H9 (cell line): Measurements from ENCODE around the gene LRFN3. TPM values are rescaled to one million over a fixed set of nuclear protein-coding genes. Genes with fewer than 3 reads are reported as not detected.
A peak's percentile ranks its signal among the peaks of the same experiment; 100 is the strongest.

Experiments used
- DNase-seq: peaks from one replicate; pipeline ENCODE4 v3.0.0-alpha.2; 2017
- H2AFZ ChIP-seq: one replicate; pipeline ENCODE4 v1.6.1; 2013; ENCODE audit warnings: mild to moderate bottlenecking, low read length, control low read depth, moderate library complexity
- H2AK5ac ChIP-seq: 2 replicates; pipeline ENCODE4 v1.6.1; 2013; ENCODE audit warnings: low read length, control low read depth, mixed read lengths; ENCODE audit not compliant: insufficient read length
- H2BK120ac ChIP-seq: one replicate; pipeline ENCODE4 v1.6.1; 2013; ENCODE audit warnings: low read depth, mild to moderate bottlenecking, low read length, control low read depth, inconsistent platforms; ENCODE audit not compliant: poor library complexity, severe bottlenecking
- H2BK12ac ChIP-seq: 2 replicates; pipeline ENCODE4 v1.6.1; 2013; ENCODE audit warnings: low read length, control low read depth, mixed read lengths, low read depth; ENCODE audit not compliant: insufficient read length
- H2BK15ac ChIP-seq: 2 replicates; pipeline ENCODE4 v1.6.1; 2013; ENCODE audit warnings: low read depth, low read length, control low read depth
- H2BK20ac ChIP-seq: one replicate; pipeline ENCODE4 v1.6.1; 2013; ENCODE audit warnings: low read depth, mild to moderate bottlenecking, low read length, control low read depth, inconsistent platforms; ENCODE audit not compliant: poor library complexity, severe bottlenecking
- H2BK5ac ChIP-seq: 2 replicates; pipeline ENCODE4 v1.6.1; 2013; ENCODE audit warnings: low read length, control low read depth, mixed read lengths; ENCODE audit not compliant: insufficient read length
- H3K14ac ChIP-seq: 2 replicates; pipeline ENCODE4 v1.6.1; 2013; ENCODE audit warnings: low read length, control low read depth; ENCODE audit not compliant: insufficient read depth
- H3K18ac ChIP-seq: 2 replicates; pipeline ENCODE4 v1.6.1; 2013; ENCODE audit warnings: low read depth, mild to moderate bottlenecking, mixed read lengths, low read length, control low read depth; ENCODE audit not compliant: insufficient read length
- H3K23ac ChIP-seq: 2 replicates; pipeline ENCODE4 v1.6.1; 2013; ENCODE audit warnings: low read length, control low read depth, mixed read lengths, low read depth; ENCODE audit not compliant: insufficient read length
- H3K23me2 ChIP-seq: 2 replicates; pipeline ENCODE4 v1.6.1; 2013; ENCODE audit warnings: low read depth, mild to moderate bottlenecking, mixed read lengths, low read length, control low read depth; ENCODE audit not compliant: insufficient read length, poor library complexity, severe bottlenecking
- H3K27ac ChIP-seq: 2 replicates; pipeline ENCODE4 v1.5.1; 2013; ENCODE audit warnings: low read length, control low read depth, mixed read lengths, low read depth; ENCODE audit not compliant: insufficient read length
- H3K27me3 ChIP-seq: 2 replicates; pipeline ENCODE4 v1.6.1; 2013; ENCODE audit warnings: low read length, control low read depth, inconsistent platforms; ENCODE audit not compliant: insufficient read depth
- H3K4ac ChIP-seq: 2 replicates; pipeline ENCODE4 v1.6.1; 2013; ENCODE audit warnings: low read depth, mild to moderate bottlenecking, control low read depth, inconsistent platforms, low read length, moderate library complexity
- H3K4me1 ChIP-seq: 2 replicates; pipeline ENCODE4 v1.6.1; 2013; ENCODE audit warnings: low read length, control low read depth, inconsistent platforms; ENCODE audit not compliant: insufficient read depth
- H3K4me2 ChIP-seq: 2 replicates; pipeline ENCODE4 v1.6.1; 2013; ENCODE audit warnings: low read length, control low read depth, mixed read lengths; ENCODE audit not compliant: insufficient read length, insufficient read depth
- H3K56ac ChIP-seq: 2 replicates; pipeline ENCODE4 v1.6.1; 2013; ENCODE audit warnings: low read depth, mild to moderate bottlenecking, mixed read lengths, low read length, control low read depth; ENCODE audit not compliant: insufficient read length
- H3K79me1 ChIP-seq: 2 replicates; pipeline ENCODE4 v1.6.1; 2013; ENCODE audit warnings: low read depth, mild to moderate bottlenecking, moderate library complexity, low read length, control low read depth, inconsistent platforms; ENCODE audit not compliant: insufficient read depth, poor library complexity, severe bottlenecking
- H3K79me2 ChIP-seq: 2 replicates; pipeline ENCODE4 v1.6.1; 2013; ENCODE audit warnings: low read length, control low read depth, inconsistent platforms; ENCODE audit not compliant: insufficient read depth
- H3K9ac ChIP-seq: 2 replicates; pipeline ENCODE4 v1.6.1; 2013; ENCODE audit warnings: low read length, control low read depth, mixed read lengths; ENCODE audit not compliant: insufficient read length; ENCODE audit errors: extremely low read depth
- H3K9me3 ChIP-seq: one replicate; pipeline ENCODE4 v1.6.1; 2013; ENCODE audit warnings: low read depth, low read length, inconsistent platforms; ENCODE audit not compliant: control insufficient read depth
- H3T11ph ChIP-seq: one replicate; pipeline ENCODE4 v1.6.1; 2013; ENCODE audit warnings: mild to moderate bottlenecking, low read length, control low read depth, inconsistent platforms
- H4K20me1 ChIP-seq: one replicate; pipeline ENCODE4 v1.6.1; 2013; ENCODE audit not compliant: control insufficient read depth, insufficient read length, insufficient read depth
- H4K5ac ChIP-seq: 2 replicates; pipeline ENCODE4 v1.6.1; 2013; ENCODE audit warnings: low read depth, mild to moderate bottlenecking, mixed read lengths, low read length, control low read depth; ENCODE audit not compliant: insufficient read length
- H4K8ac ChIP-seq: replicated peaks from 2 replicates; pipeline ENCODE4 v1.6.1; 2013; ENCODE audit warnings: low read length, control low read depth, mixed read lengths, low read depth; ENCODE audit not compliant: insufficient read length
- H4K91ac ChIP-seq: 2 replicates; pipeline ENCODE4 v1.6.1; 2013; ENCODE audit warnings: low read depth, mild to moderate bottlenecking, moderate library complexity, mixed read lengths, low read length, control low read depth; ENCODE audit not compliant: insufficient read length
- H3K27ac Mint-ChIP-seq, 3 experiments: 2 replicates in 2 of 3; 3 replicates in 1 of 3; pipeline ENCODE4 v1.8.0; 2020 to 2021; ENCODE audit warnings: mixed read lengths in 3 of 3, mild to moderate bottlenecking in 1 of 3, moderate library complexity in 1 of 3
- H3K27me3 Mint-ChIP-seq: 2 replicates; pipeline ENCODE4 v1.8.0; 2021; ENCODE audit warnings: low read depth, mild to moderate bottlenecking, moderate library complexity, mixed read lengths
- H3K36me3 Mint-ChIP-seq, 3 experiments: 2 replicates in 2 of 3; 3 replicates in 1 of 3; pipeline ENCODE4 v1.8.0; 2020 to 2021; ENCODE audit warnings: low read depth in 3 of 3, mixed read lengths in 3 of 3; ENCODE audit not compliant: insufficient read depth in 1 of 3
- H3K4me1 Mint-ChIP-seq, 2 experiments: 2 replicates each; pipeline ENCODE4 v1.8.0; 2020; ENCODE audit warnings: mixed read lengths in 2 of 2
- H3K4me3 Mint-ChIP-seq, 2 experiments: 2 replicates in 1 of 2; 3 replicates in 1 of 2; pipeline ENCODE4 v1.8.0; 2020 to 2021; ENCODE audit warnings: mild to moderate bottlenecking in 2 of 2, mixed read lengths in 2 of 2, moderate library complexity in 1 of 2
- H3K9me3 Mint-ChIP-seq, 2 experiments: 2 replicates in 1 of 2; 3 replicates in 1 of 2; pipeline ENCODE4 v1.8.0; 2020; ENCODE audit warnings: mild to moderate bottlenecking in 2 of 2, mixed read lengths in 2 of 2, moderate library complexity in 1 of 2
- CTCF ChIP-seq: fragments of 200-600 bp; sonication (generic); conservative IDR thresholded peaks from 3 replicates; pipeline ENCODE4 v1.8.0; 2021; ENCODE audit warnings: antibody characterized with exemption, mild to moderate bottlenecking
- WGBS: extraction: QIAGEN DNeasy Blood & Tissue Kit; methylation state at CpG from one replicate; pipeline ENCODE4 v1.1.7; 2013; ENCODE audit warnings: missing lambda C conversion rate, low lambda C conversion rate, mixed read lengths; ENCODE audit not compliant: insufficient read length; ENCODE audit errors: extremely low coverage; 5-methylcytosine and 5-hydroxymethylcytosine counted together
- total RNA-seq: library from RNA; stranded (reverse); gene quantifications from 2 replicates; pipeline ENCODE4 v1.2.1, GENCODE V29; 2021

The LRFN3 gene
- total RNA-seq, 1 experiment from 2014 or later: 20.5 TPM

GRCh38 chr19:35931874-35932202, 4.3 kb upstream of the LRFN3 start:
- no peak overlapping the region for H2BK5ac ChIP-seq
- no peak overlapping the region for H3K4ac ChIP-seq
- H4K20me1 ChIP-seq: no peaks in the 10 kb centered on the region
- H3K27me3 ChIP-seq: no peaks in the 10 kb centered on the region
- Mint-ChIP-seq H3K4me3 (peak overlapping the region; percentile 46 to 75), H3K36me3 (no peaks in the 10 kb centered on the region), H3K4me1 (peaks cover 26 to 27% of the 10 kb centered on the region in 2 experiments), H3K9me3 (no peaks in the 10 kb centered on the region), H3K27ac (peak overlapping the region; percentile 90 to 96 (median 91)), H3K27me3 (peaks cover 7% of the 10 kb centered on the region)
- no peak overlapping the region for H3T11ph ChIP-seq
- H3K23ac ChIP-seq: no peak overlapping the region
- no peak overlapping the region for H4K5ac ChIP-seq
- no peaks in the 10 kb centered on the region for H3K4me1 ChIP-seq
- no peak overlapping the region for H2BK15ac ChIP-seq
- H2AK5ac ChIP-seq: no peak overlapping the region
- peak overlapping the region; percentile 21 for H3K27ac ChIP-seq
- no peak overlapping the region for H4K91ac ChIP-seq
- no peak overlapping the region for H3K14ac ChIP-seq
- DNase-seq: no peak
- no peak overlapping the region for H2BK20ac ChIP-seq
- TF ChIP-seq CTCF: no peak
- no peak overlapping the region for H3K9ac ChIP-seq
- H3K79me1 ChIP-seq: no peaks in the 10 kb centered on the region
- H3K4me2 ChIP-seq: peak overlapping the region; percentile 26
- peaks cover 9% of the 10 kb centered on the region for H3K23me2 ChIP-seq
- H4K8ac ChIP-seq: no peak overlapping the region
- no peak overlapping the region for H3K18ac ChIP-seq
- no peak overlapping the region for H2AFZ ChIP-seq
- no peaks in the 10 kb centered on the region for H3K79me2 ChIP-seq
- no peak overlapping the region for H2BK120ac ChIP-seq
- H2BK12ac ChIP-seq: no peak overlapping the region
- no CpG with 5 or more reads among the region's 9 CpGs for WGBS
- no peaks in the 10 kb centered on the region for H3K9me3 ChIP-seq
- H3K56ac ChIP-seq: no peak overlapping the region
